ENCODE results near the gene SHC2.

- TF ChIP-seq CTCF (IDR thresholded peaks at IDR 0.05; ENCODE audit: low read depth, low read length, poor library complexity, severe bottlenecking), result no peak
- no peak for TF ChIP-seq EZH2phosphoT487 (IDR thresholded peaks at IDR 0.05; ENCODE audit: borderline replicate concordance, low read length)
These were observed 41.8 kb downstream of the SHC2 start for GRCh38 chr19:418761-419671.
